ENCODE measurements around the gene MUC13.

MUC13 gene

DNA sequence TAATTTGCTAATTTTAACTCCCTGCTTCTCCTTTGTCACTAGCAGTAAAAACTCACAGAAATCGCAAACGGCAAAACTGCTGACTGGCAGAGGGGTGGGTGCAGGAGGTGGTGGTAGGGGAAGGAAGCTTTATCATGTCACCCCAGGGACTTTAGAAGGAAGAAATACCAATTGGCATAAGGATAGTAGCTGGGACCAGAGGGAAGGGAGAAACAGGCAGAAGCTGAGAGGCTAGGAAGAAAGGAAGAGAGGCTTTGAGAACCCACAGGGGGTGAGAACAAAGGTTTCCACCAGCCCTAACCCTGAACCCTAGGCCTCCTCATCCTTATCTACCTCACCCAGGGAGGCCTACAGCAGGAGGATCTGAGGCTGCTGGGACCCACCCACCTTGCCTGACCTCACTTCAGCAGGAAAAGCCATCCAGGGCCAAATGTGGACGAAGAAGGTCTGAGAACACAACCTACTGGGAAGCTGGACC lies 58.1 kb downstream of the MUC13 start:
- ChIA-PET CTCF (interaction anchor here (0.6 kb wide), 1 partner anchor 119 kb away, joined by 4 read pairs; no protein-coding TSS in a partner anchor), POLR2A (ENCODE audit: low non-redundant PET) (no interaction called here)
- H3K27ac ChIP-seq, result no peak overlapping the region

DNA sequence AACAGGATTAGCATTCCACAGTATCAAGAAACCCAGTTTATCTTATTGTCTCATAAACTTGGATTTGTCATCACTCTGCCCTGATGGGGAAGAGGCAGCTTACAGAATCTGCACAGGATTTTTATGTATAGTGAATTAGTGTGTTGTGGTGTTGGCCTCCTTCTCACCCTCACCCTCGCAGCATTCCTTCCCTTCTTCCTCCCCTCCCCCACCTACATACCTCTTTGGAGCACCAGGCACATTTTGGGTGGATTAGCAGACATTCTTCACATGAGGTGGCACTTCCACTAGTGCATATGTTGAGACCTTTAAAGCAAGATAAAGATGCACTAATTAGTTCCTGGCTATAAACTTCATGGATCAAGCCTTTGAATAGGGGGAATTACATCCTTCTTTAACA lies 61.3 kb downstream of the MUC13 start:
- TF ChIP-seq, protein P1, sequence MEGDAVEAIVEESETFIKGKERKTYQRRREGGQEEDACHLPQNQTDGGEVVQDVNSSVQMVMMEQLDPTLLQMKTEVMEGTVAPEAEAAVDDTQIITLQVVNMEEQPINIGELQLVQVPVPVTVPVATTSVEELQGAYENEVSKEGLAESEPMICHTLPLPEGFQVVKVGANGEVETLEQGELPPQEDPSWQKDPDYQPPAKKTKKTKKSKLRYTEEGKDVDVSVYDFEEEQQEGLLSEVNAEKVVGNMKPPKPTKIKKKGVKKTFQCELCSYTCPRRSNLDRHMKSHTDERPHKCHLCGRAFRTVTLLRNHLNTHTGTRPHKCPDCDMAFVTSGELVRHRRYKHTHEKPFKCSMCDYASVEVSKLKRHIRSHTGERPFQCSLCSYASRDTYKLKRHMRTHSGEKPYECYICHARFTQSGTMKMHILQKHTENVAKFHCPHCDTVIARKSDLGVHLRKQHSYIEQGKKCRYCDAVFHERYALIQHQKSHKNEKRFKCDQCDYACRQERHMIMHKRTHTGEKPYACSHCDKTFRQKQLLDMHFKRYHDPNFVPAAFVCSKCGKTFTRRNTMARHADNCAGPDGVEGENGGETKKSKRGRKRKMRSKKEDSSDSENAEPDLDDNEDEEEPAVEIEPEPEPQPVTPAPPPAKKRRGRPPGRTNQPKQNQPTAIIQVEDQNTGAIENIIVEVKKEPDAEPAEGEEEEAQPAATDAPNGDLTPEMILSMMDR (conservative IDR thresholded peaks at IDR 0.05; ENCODE audit: low read depth), result no peak
- ChIA-PET POLR2A (ENCODE audit: low non-redundant PET) (no interaction called here), CTCF (no interaction called here)
- DNase-seq (ENCODE audit: low spot score), result no peak
- no peak overlapping the region for H3K27ac ChIP-seq

More for the DNA sequence above, 58.1 kb downstream of the MUC13 start:
- TF ChIP-seq, protein P1 (conservative IDR thresholded peaks at IDR 0.05; ENCODE audit: low read depth), result no peak
- DNase-seq (ENCODE audit: low spot score), result no peak

DNA sequence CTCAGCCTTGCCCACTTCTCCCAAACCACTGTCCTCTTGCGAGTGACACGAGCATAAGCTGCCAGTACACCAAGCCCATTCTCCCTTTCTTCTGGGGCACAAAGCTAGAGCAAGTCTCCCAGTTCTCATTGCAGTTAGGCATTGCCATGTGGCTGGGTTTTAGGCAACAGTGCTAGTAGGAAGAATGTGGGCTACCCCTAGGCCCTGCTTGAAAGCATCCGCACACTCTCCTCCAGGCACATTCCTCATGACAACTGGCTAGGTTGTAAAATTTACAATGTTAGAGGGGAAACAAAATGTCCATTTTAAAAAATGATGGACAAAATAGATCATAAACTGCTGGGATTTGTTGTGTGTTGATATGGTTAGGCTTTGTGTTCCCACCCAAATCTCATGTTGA lies 67.0 kb downstream of the MUC13 start:
- ChIA-PET POLR2A (ENCODE audit: low non-redundant PET) (no interaction called here), CTCF (no interaction called here)
- TF ChIP-seq, protein P1 (conservative IDR thresholded peaks at IDR 0.05; ENCODE audit: low read depth), result no peak
- H3K27ac ChIP-seq, result no peak overlapping the region
- no peak for DNase-seq (ENCODE audit: low spot score)

DNA sequence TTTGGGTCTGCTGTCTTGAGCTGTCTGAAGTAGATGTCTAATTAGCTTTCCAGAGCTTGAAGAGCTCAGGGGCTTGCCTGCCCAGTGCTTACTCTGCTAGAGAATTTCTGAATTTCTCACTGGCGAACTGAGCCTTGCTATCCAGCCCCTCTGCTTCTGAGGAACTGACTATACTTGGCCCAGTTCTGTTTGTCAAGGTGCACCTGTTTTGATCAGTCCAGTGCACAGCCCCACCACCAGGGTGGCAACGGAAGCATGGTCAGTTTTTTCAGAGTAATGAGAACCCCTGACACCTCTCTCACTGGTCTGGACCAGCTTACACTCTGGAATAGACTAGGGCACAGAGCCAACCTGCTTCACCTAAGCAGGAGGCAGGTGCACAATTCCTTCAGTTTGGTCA lies 72.5 kb downstream of the MUC13 start:
- TF ChIP-seq, protein P1 (conservative IDR thresholded peaks at IDR 0.05; ENCODE audit: low read depth), result no peak
- peak overlapping the region; percentile 77 for H3K27ac ChIP-seq
- no peak for DNase-seq (ENCODE audit: low spot score)
- POLR2A ChIA-PET (ENCODE audit: low non-redundant PET), result no interaction called here
- CTCF ChIA-PET, result interaction anchor here (1.5 kb wide), 1 partner anchor 39 kb away, joined by 4 read pairs; no protein-coding TSS in a partner anchor

DNA sequence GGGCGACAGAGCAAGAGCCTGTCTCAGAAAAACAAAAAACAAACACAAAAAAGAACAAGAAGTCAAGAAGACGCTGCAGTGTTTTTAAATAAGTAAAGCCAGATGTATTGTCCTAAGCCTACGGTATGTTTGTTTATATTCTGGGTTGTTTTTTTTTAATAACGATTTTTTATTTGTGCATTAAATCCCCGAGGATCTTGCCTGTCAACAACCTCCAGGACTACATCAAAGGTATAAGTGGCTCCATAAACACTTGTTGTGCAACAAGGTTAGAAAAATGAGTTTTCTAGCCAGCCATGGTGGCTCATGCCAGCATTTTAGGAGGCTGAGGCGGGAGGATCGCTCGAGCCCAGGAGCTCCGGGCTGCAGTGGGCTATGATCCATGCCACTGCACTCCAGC lies 73.5 kb downstream of the MUC13 start:
- ChIA-PET POLR2A (ENCODE audit: low non-redundant PET) (interaction anchor here (0.6 kb wide), 1 partner anchor 26 kb away, joined by 3 read pairs; no protein-coding TSS in a partner anchor), CTCF (no interaction called here)
- TF ChIP-seq, protein P1 (conservative IDR thresholded peaks at IDR 0.05; ENCODE audit: low read depth), result no peak
- no peak for DNase-seq (ENCODE audit: low spot score)
- H3K27ac ChIP-seq, result peak overlapping the region; percentile 77

DNA sequence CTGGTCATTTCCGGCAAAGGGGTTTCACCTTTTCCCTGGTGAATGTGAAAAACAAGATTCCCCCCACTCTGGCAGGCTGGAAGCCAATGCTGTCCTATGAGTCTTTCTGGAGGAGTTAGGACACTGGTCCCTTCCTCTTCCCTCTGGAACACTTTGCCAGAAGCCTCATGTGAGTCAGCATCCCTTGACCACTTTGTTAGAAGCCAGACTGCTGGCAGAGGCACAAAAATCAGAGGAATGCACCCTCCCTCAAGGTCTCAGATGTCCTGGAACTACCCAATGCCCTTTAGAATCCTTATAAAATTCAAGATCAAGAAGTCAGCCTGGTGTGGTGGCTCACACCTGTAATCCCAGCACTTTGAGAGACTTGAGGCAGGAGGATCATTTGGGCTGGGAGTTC lies 74.0 kb downstream of the MUC13 start:
- TF ChIP-seq, protein P1 (conservative IDR thresholded peaks at IDR 0.05; ENCODE audit: low read depth), result no peak
- POLR2A ChIA-PET (ENCODE audit: low non-redundant PET), result no interaction called here
- CTCF ChIA-PET, result no interaction called here
- DNase-seq (ENCODE audit: low spot score), result peak; percentile 78
- peak overlapping the region; percentile 77 for H3K27ac ChIP-seq
